ENCODE results near the gene TTYH3. TPM values are rescaled to one million over a fixed set of nuclear protein-coding genes. Genes with fewer than 3 reads are reported as not detected.

TTYH3 gene
- total and polyA plus RNA-seq, 2 of the 13 experiments (the other 11 are each of a cell fraction or from before 2014, with no cell fraction given), result 26.3 to 50.0 TPM

DNA sequence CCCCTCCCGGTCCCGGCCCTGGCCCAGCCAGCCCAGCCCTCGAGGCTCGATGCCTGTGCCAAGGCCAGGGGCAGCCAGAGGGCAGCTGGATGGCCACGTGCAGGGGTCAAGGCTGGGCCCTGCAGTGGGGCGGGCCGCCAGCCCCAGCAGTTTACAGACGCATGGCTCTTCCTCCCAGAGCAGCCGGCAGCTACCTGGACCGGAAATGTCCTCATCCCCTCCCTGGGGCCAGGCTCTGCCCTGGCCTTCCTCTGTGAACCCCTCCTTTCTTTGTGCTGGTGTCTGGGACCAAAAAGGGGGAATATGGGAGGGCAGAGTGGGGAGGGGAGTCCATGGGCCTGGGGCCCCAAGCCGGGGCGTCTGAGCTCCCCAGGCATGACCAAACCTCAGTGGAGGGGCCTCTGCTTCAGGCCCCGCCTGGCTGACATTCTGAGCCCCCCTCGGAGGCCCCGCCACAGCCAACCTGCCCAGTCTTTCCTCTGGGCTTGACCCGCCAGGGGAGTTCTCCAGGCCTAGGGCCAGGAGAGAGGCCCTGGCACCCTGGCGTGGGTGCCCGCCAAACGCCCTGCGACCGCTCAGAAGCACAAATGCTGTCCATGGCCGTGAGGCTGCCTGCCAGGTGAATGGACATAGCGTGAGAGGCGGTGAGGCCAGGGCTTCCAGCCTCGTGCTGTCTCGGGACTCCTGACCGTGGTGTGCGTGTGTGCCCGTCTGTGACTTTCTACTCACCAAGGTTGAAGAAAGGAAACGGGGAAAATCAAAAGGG, 31.5 kb downstream of the TTYH3 start (continued):
- TF ChIP-seq, protein P1, sequence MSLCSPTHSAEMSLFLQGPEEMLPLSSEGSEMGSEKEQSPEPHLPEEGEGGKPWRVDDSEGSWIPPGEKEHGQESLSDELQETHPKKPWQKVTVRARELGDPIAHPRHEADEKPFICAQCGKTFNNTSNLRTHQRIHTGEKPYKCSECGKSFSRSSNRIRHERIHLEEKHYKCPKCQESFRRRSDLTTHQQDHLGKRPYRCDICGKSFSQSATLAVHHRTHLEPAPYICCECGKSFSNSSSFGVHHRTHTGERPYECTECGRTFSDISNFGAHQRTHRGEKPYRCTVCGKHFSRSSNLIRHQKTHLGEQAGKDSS (CRISPR knock-in tag; IDR thresholded peaks at IDR 0.05; ENCODE audit: borderline replicate concordance, low read depth), result peak; percentile 70; the same call in 1 of the 2 replicates
- TF ChIP-seq GFI1 (CRISPR knock-in tag; IDR thresholded peaks at IDR 0.05; ENCODE audit: borderline replicate concordance) (peak; percentile 73; the same call in 1 of the 2 replicates), ZNF564 (CRISPR knock-in tag; IDR thresholded peaks at IDR 0.05) (peak; percentile 79; the same call in 1 of the 2 replicates), KDM6A (CRISPR knock-in tag; IDR thresholded peaks at IDR 0.05; ENCODE audit: low read depth) (peak; percentile 57; the same call in 1 of the 2 replicates), AHR (CRISPR knock-in tag; IDR thresholded peaks at IDR 0.05) (peak; percentile 87; the same call in 1 of the 2 replicates), ZNF737 (CRISPR knock-in tag; IDR thresholded peaks at IDR 0.05; ENCODE audit: borderline replicate concordance) (peak; percentile 95), TP53 (CRISPR knock-in tag; conservative IDR thresholded peaks at IDR 0.05) (0 out of 2 replicates have a peak, but pooled peaks have one; percentile 53), TRIM24 (CRISPR knock-in tag; IDR thresholded peaks at IDR 0.05) (0 out of 2 replicates have a peak, but pooled peaks have one; percentile 41), ZFP36L1 (CRISPR knock-in tag; IDR thresholded peaks at IDR 0.05) (peak; percentile 97), SIN3B (IDR thresholded peaks at IDR 0.05; ENCODE audit: low read length) (no peak), HDAC2 (CRISPR knock-in tag; IDR thresholded peaks at IDR 0.05) (peak; percentile 89), ZNF383 (CRISPR knock-in tag; IDR thresholded peaks at IDR 0.05; ENCODE audit: borderline replicate concordance) (no peak), ZNF879 (CRISPR knock-in tag; IDR thresholded peaks at IDR 0.05) (peak; percentile 92), POLR2AphosphoS5 (IDR thresholded peaks at IDR 0.05; ENCODE audit: low read depth, low read length) (no peak; the same call in 1 of the 2 replicates), RARA (CRISPR knock-in tag; IDR thresholded peaks at IDR 0.05) (peak; percentile 100), U2AF2 (IDR thresholded peaks at IDR 0.05; ENCODE audit: low read depth, low read length) (no peak), MIER3 (CRISPR knock-in tag; IDR thresholded peaks at IDR 0.05; ENCODE audit: borderline replicate concordance) (peak; percentile 91; the same call in 1 of the 2 replicates), WIZ (CRISPR knock-in tag; IDR thresholded peaks at IDR 0.05) (peak; percentile 83; the same call in 1 of the 2 replicates), MED1 (CRISPR knock-in tag; IDR thresholded peaks at IDR 0.05) (peak; percentile 97), ZNF296 (CRISPR knock-in tag; conservative IDR thresholded peaks at IDR 0.05) (peak; percentile 97), ZNF382 (CRISPR knock-in tag; IDR thresholded peaks at IDR 0.05; ENCODE audit: borderline replicate concordance) (no peak), SIN3A (IDR thresholded peaks at IDR 0.05; ENCODE audit: borderline replicate concordance, low read depth, low read length) (no peak)
- TF ChIP-seq, protein P2, sequence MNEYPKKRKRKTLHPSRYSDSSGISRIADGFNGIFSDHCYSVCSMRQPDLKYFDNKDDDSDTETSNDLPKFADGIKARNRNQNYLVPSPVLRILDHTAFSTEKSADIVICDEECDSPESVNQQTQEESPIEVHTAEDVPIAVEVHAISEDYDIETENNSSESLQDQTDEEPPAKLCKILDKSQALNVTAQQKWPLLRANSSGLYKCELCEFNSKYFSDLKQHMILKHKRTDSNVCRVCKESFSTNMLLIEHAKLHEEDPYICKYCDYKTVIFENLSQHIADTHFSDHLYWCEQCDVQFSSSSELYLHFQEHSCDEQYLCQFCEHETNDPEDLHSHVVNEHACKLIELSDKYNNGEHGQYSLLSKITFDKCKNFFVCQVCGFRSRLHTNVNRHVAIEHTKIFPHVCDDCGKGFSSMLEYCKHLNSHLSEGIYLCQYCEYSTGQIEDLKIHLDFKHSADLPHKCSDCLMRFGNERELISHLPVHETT (CRISPR knock-in tag; conservative IDR thresholded peaks at IDR 0.05), result peak; percentile 79
- TF ChIP-seq, protein P3, sequence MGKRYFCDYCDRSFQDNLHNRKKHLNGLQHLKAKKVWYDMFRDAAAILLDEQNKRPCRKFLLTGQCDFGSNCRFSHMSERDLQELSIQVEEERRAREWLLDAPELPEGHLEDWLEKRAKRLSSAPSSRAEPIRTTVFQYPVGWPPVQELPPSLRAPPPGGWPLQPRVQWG (CRISPR knock-in tag; IDR thresholded peaks at IDR 0.05; ENCODE audit: borderline replicate concordance, low read depth), result no peak
- TF ChIP-seq, protein P4, sequence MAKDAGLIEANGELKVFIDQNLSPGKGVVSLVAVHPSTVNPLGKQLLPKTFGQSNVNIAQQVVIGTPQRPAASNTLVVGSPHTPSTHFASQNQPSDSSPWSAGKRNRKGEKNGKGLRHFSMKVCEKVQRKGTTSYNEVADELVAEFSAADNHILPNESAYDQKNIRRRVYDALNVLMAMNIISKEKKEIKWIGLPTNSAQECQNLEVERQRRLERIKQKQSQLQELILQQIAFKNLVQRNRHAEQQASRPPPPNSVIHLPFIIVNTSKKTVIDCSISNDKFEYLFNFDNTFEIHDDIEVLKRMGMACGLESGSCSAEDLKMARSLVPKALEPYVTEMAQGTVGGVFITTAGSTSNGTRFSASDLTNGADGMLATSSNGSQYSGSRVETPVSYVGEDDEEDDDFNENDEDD (CRISPR knock-in tag; IDR thresholded peaks at IDR 0.05; ENCODE audit: borderline replicate concordance), result peak; percentile 95
- TF ChIP-seq, protein P5, sequence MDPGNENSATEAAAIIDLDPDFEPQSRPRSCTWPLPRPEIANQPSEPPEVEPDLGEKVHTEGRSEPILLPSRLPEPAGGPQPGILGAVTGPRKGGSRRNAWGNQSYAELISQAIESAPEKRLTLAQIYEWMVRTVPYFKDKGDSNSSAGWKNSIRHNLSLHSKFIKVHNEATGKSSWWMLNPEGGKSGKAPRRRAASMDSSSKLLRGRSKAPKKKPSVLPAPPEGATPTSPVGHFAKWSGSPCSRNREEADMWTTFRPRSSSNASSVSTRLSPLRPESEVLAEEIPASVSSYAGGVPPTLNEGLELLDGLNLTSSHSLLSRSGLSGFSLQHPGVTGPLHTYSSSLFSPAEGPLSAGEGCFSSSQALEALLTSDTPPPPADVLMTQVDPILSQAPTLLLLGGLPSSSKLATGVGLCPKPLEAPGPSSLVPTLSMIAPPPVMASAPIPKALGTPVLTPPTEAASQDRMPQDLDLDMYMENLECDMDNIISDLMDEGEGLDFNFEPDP (CRISPR knock-in tag; conservative IDR thresholded peaks at IDR 0.05), result no peak

Data from HepG2 (cell line).